Bronchial epithelial cell (primary cell): ENCODE results near the gene ERCC6. TPM values are rescaled to one million over a fixed set of nuclear protein-coding genes. Genes with fewer than 3 reads are reported as not detected.
A peak's percentile ranks its signal among the peaks of the same experiment; 100 is the strongest.

Source experiments
- DNase-seq: peaks from one replicate; pipeline ENCODE4 v3.0.0-alpha.2; 2010; ENCODE audit warnings: low read depth
- FAIRE-seq: peaks from 2 replicates; lab custom pipeline; 2011; peaks lifted over from hg19 to GRCh38; lab: Jason Lieb, UNC
- H3K27me3 ChIP-seq: 2 replicates; pipeline ENCODE4 v1.5.1; 2011; ENCODE audit warnings: low read length; ENCODE audit not compliant: control insufficient read depth, insufficient read depth
- H3K36me3 ChIP-seq: 2 replicates; pipeline ENCODE4 v1.5.1; 2011; ENCODE audit warnings: low read length; ENCODE audit not compliant: control insufficient read depth, insufficient read depth
- H3K4me3 ChIP-seq: 2 replicates; pipeline ENCODE4 v1.5.1; 2011; ENCODE audit warnings: mild to moderate bottlenecking, low read depth, low read length, control low read depth
- total RNA-seq: library from RNA; depleted of rRNA; stranded (reverse); fragments of >200 nt; gene quantifications from 2 replicates; pipeline ENCODE4 v1.2.1, GENCODE V29; 2014
- TF ChIP-seq, protein P1 (sequence below): IDR thresholded peaks from 2 replicates; pipeline ENCODE4 v1.5.1; 2011; ENCODE audit warnings: mild to moderate bottlenecking, moderate library complexity, low read length, control low read depth, inconsistent platforms; ENCODE audit not compliant: insufficient read depth, severe bottlenecking

ERCC6 gene
- total RNA-seq, 1 donor from 2014 or later, result 19.2 TPM

DNA sequence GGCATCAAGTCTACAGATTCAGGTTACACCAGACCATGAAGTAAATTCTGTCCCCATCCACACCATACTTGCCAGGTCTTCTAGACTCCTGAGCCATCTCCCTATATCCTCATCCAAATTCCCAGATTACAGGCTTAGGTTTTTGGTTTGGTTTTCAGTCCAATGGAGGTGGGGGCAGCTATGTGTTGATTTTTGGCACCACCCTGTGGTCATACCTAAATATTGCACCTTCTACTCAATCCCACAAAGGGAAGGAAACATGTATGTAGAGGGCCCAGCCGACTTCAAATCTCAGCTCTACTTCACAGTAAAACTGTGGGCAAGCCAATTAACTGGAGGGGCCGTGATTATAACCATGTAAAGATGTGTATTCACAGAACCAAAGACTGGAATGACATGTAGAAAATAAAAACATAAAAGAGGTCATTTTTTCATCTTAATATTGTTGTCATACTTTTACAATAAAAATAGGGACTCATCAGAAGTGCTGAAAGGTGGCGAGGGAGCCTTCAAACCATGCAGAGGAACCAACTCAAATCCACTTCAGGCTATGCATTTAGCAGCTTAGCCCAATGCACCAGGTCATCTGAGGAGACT is 19.8 kb downstream of the ERCC6 start:
- TF ChIP-seq, protein P1, sequence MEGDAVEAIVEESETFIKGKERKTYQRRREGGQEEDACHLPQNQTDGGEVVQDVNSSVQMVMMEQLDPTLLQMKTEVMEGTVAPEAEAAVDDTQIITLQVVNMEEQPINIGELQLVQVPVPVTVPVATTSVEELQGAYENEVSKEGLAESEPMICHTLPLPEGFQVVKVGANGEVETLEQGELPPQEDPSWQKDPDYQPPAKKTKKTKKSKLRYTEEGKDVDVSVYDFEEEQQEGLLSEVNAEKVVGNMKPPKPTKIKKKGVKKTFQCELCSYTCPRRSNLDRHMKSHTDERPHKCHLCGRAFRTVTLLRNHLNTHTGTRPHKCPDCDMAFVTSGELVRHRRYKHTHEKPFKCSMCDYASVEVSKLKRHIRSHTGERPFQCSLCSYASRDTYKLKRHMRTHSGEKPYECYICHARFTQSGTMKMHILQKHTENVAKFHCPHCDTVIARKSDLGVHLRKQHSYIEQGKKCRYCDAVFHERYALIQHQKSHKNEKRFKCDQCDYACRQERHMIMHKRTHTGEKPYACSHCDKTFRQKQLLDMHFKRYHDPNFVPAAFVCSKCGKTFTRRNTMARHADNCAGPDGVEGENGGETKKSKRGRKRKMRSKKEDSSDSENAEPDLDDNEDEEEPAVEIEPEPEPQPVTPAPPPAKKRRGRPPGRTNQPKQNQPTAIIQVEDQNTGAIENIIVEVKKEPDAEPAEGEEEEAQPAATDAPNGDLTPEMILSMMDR, result peak; percentile 58
- Histone ChIP-seq H3K27me3 (no peaks in the 10 kb centered on the region), H3K4me3 (no peak overlapping the region), H3K36me3 (peaks cover 7% of the 10 kb centered on the region)
- DNase-seq, result peak; percentile 54
- no peak for FAIRE-seq

DNA sequence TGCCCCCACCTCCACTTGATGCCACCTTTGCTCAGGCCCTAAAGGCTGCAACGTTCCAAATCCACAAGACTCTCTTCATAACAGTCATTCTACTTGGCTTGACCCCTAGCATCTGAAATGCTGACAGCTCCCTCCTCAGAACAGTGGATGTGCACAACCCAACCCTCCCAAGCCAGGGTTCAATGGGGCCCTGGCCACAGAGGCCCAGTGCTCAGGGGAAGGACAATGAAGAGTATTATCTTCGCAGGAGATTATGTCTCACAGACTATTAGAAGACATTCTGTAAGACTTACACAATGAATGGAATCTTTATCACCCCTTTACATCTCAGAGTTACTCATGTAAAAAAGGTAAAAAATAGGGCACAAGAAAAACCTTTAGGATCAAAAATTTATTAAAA is 20.4 kb downstream of the ERCC6 start:
- H3K4me3 ChIP-seq, result no peak overlapping the region
- H3K27me3 ChIP-seq, result no peaks in the 10 kb centered on the region
- DNase-seq (no peak), FAIRE-seq (no peak)
- H3K36me3 ChIP-seq, result peaks cover 7% of the 10 kb centered on the region
- TF ChIP-seq, protein P1, result no peak

DNA sequence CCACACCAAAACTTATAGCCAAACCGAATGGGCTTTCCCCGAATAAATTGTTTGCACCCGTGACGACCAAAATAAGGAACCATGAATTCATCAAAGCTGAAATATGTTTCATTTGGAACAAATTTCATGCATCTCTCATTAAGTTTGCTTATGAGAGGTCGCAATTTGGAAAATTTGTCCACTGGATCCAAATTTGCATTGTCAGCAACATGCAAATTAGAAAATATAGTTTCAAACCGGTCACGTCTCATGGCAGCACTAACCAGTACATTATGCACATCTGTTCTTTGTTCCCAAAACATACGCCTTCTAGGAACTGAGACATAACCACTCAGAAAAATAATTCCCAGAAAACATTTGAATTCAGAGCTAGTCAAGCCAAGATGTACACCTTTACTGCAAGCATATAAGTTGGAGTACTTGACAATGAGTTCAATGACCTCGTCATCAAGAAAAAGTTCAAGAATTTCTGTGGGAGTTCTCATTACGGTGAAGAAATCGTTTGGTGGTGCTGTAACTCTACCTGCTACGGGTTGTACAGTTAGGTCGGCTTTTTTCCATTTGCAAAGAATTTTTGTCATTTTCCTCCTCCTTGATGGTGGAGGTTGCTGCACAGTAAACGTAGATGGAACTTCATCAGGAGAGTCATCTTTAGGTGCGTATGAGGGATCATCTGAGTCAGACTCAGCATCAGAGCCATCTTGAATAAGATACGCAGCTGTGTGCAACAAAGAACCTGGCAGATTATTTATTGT is 22.5 kb downstream of the ERCC6 start:
- Histone ChIP-seq H3K36me3 (peaks cover 7% of the 10 kb centered on the region), H3K27me3 (no peaks in the 10 kb centered on the region), H3K4me3 (no peak overlapping the region)
- TF ChIP-seq, protein P1, result no peak
- no peak for DNase-seq
- no peak for FAIRE-seq

DNA sequence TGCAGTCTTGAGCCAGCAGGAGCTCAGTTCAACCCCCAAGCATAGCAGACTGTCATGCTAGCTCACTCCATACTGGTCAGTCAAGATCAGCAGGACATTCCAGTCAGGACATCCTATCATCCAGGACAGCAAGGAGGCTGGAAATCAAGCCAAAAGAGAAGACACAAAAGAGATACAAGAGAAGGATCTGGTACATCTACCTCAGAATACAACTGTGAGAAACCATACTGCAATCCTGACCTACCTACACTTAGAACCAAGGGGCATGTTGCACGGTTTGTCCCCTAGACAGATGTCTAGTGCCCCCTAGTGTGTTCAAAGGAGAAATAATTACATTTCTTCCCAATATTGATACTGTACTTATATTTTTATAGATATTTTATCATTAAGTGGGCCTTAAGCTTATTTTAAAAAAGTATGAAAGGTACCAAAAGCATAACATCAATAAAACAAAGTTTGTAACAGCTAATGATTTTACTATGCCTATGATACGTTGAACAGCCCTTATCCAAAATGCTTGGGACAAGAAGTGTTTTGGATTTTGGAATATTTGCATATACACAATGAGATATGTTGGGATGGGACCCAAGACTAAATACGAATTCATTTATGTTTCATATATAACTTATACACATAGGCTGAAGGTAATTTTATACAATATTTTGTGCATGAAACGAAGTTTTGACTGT is 26.7 kb downstream of the ERCC6 start:
- no peak for FAIRE-seq
- TF ChIP-seq, protein P1, result peak; percentile 53
- Histone ChIP-seq H3K27me3 (no peaks in the 10 kb centered on the region), H3K4me3 (no peak overlapping the region), H3K36me3 (peaks cover 1% of the 10 kb centered on the region)
- DNase-seq, result peak; percentile 25

DNA sequence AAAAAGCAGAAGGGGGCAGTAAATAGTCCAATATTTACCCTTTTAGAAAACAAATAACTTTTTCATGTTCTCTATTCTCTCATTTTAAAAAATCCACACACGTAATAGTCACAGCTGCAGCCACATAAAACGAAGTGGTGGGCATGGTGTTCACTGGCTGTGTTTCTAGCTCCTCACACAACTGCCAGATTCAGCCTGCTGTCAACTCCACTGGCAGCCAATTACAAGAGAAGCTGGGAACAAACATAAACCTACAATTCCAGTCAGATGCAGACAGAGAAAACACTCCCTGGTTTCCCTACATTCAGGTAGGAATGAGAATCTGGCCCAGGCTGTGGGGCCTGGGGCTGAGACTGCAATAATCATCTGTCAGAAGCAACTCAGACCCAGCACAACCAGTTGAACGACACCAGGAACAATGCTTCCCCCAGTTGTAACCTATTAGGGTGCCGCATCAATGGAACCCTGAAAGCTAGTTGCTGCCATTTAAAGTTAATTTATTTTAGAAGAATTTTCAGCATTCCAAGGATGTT is 29.1 kb downstream of the ERCC6 start:
- no peaks in the 10 kb centered on the region for H3K27me3 ChIP-seq
- no peaks in the 10 kb centered on the region for H3K36me3 ChIP-seq
- FAIRE-seq, result no peak

More for the DNA sequence above, 29.1 kb downstream of the ERCC6 start:
- TF ChIP-seq, protein P1, result no peak
- no peak overlapping the region for H3K4me3 ChIP-seq
- no peak for DNase-seq
